ENCODE measurements around the gene ITGB8. TPM values are rescaled to one million over a fixed set of nuclear protein-coding genes. Genes with fewer than 3 reads are reported as not detected.

ITGB8 gene
- total and polyA plus RNA-seq, 9 of the 15 experiments (the other 6 are each of a cell fraction or from before 2014, with no cell fraction given) = under 0.01 to 0.03 (median 0.02) TPM; not detected in 6

DNA sequence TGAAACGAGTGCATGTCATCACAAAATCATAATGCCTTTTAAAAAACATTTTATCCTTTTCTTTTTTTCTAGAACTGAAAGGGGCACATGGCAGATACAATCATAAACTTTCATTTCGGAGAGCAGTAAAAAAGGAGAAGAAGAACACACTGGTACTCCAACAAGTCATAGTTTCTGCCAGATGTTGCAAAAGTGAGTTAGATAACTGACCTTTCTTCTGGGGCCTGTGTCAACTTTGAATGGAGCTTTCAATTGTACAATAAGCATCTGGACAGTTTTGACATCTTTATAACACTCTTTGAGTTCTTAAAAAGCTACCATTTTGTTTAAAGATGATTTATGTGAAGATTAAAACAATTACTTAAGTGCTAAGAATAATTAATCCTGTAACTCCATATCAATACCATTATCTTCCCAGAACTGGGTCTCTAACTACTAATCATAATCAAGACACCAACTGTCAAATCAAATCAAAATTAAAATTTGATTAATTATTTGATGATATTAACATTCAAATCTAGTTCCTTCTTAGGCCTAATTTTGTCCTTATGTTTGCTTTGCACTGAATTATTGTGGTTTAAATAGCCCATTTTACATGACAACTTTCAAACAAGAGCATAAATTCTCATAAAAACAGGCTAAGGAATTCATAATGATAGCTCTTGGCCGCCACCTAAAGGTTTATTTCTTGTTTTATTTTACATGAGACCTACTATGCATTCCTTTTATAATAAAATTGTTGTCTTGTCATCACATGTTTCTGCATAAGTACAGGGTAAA lies 19.5 kb upstream of the ITGB8 start (continued):
- TF ChIP-seq, protein P1, sequence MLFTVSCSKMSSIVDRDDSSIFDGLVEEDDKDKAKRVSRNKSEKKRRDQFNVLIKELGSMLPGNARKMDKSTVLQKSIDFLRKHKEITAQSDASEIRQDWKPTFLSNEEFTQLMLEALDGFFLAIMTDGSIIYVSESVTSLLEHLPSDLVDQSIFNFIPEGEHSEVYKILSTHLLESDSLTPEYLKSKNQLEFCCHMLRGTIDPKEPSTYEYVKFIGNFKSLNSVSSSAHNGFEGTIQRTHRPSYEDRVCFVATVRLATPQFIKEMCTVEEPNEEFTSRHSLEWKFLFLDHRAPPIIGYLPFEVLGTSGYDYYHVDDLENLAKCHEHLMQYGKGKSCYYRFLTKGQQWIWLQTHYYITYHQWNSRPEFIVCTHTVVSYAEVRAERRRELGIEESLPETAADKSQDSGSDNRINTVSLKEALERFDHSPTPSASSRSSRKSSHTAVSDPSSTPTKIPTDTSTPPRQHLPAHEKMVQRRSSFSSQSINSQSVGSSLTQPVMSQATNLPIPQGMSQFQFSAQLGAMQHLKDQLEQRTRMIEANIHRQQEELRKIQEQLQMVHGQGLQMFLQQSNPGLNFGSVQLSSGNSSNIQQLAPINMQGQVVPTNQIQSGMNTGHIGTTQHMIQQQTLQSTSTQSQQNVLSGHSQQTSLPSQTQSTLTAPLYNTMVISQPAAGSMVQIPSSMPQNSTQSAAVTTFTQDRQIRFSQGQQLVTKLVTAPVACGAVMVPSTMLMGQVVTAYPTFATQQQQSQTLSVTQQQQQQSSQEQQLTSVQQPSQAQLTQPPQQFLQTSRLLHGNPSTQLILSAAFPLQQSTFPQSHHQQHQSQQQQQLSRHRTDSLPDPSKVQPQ (CRISPR knock-in tag; IDR thresholded peaks at IDR 0.05; ENCODE audit: borderline replicate concordance) = no peak
- TF ChIP-seq NBN (IDR thresholded peaks at IDR 0.05; ENCODE audit: low read depth) (no peak), TCF3 (CRISPR knock-in tag; IDR thresholded peaks at IDR 0.05) (peak; percentile 39; the same call in 1 of the 2 replicates), KAT8 (IDR thresholded peaks at IDR 0.05; ENCODE audit: low read depth) (no peak), ZFP30 (CRISPR knock-in tag; IDR thresholded peaks at IDR 0.05; ENCODE audit: borderline replicate concordance) (no peak), RUNX1 (IDR thresholded peaks at IDR 0.05; ENCODE audit: low read depth) (no peak), TCFL5 (CRISPR knock-in tag; conservative IDR thresholded peaks at IDR 0.05) (0 out of 2 replicates have a peak, but pooled peaks have one; percentile 32), ARID3A (IDR thresholded peaks at IDR 0.05; ENCODE audit: borderline replicate concordance, low read depth, low read length) (peak; percentile 97), ZMIZ1 (IDR thresholded peaks at IDR 0.05; ENCODE audit: low read depth in 2 of 2, low read length in 2 of 2) (no peak), CBFA2T3 (IDR thresholded peaks at IDR 0.05) (peak; percentile 57), RBM22 (IDR thresholded peaks at IDR 0.05; ENCODE audit: low read depth, low read length, poor library complexity, severe bottlenecking) (no peak), SMC3 (conservative IDR thresholded peaks at IDR 0.05; ENCODE audit: insufficient read depth, low read depth, low read length) (peak; percentile 42; the same call in 1 of the 2 replicates), TAL1 (IDR thresholded peaks at IDR 0.05) (peak; percentile 28; the same call in 1 of the 2 replicates)
